ENCODE results near the gene NKAIN1. TPM values are rescaled to one million over a fixed set of nuclear protein-coding genes. Genes with fewer than 3 reads are reported as not detected.

Gene NKAIN1
- total and polyA plus RNA-seq, 2 experiments from 2014 or later, result 14.7 to 56.7 TPM

- peak; percentile 89 for DNase-seq (ENCODE audit: low spot score)
- Histone ChIP-seq H3K27me3 (ENCODE audit: insufficient read depth) (no peaks in the 10 kb centered on the region), H3K4me2 (no peak overlapping the region)
These were observed 25.2 kb downstream of the NKAIN1 start for GRCh38 chr1:31214316-31215064.

GRCh38 chr1:31208361-31208945 is 31.2 kb downstream of the NKAIN1 start:
- no peaks in the 10 kb centered on the region for H3K9me2 ChIP-seq (ENCODE audit: insufficient read depth)
- H3K9me3 Mint-ChIP-seq, result no peaks in the 10 kb centered on the region
- no peaks in the 10 kb centered on the region; the same call in 1 of the 2 replicates for H3K79me2 ChIP-seq (replicated peaks; ENCODE audit: insufficient read depth)
- no peak overlapping the region for H3K4me2 ChIP-seq
- no peak overlapping the region for H3K4me3 ChIP-seq
- no peaks in the 10 kb centered on the region for H3K27me3 ChIP-seq (ENCODE audit: insufficient read depth)
- no peaks in the 10 kb centered on the region for H3K36me3 ChIP-seq (ENCODE audit: insufficient read depth)
- H3K27ac ChIP-seq (ENCODE audit: low read depth), result no peak overlapping the region
- ATAC-seq, result no peak
- H3K36me3 Mint-ChIP-seq (ENCODE audit: low read depth), result no peaks in the 10 kb centered on the region; the same call in 2 of the 3 replicates
- H3K27me3 Mint-ChIP-seq (ENCODE audit: insufficient read depth, low read depth, poor library complexity), result no peaks in the 10 kb centered on the region
- no peaks in the 10 kb centered on the region; the same call in 1 of the 2 replicates for H3F3A ChIP-seq (replicated peaks; ENCODE audit: low read depth)
- H4K20me1 ChIP-seq (replicated peaks; ENCODE audit: insufficient read depth), result 0 out of 2 replicates have a peak, but pooled peaks cover 2% of the 10 kb centered on the region
- H3K27ac Mint-ChIP-seq, result no peak overlapping the region; the same call in 1 of the 2 replicates
- no peak for DNase-seq (ENCODE audit: low spot score)
- no peaks in the 10 kb centered on the region for H3K4me1 Mint-ChIP-seq
- H2AFZ ChIP-seq, result no peak overlapping the region
- no peak overlapping the region for H3K4me3 Mint-ChIP-seq
- no peaks in the 10 kb centered on the region for H3K4me1 ChIP-seq (ENCODE audit: insufficient read depth)
- TF ChIP-seq EZH2phosphoT487 (IDR thresholded peaks at IDR 0.05; ENCODE audit: unreplicated experiment) (no peak), ZNF114 (CRISPR knock-in tag; IDR thresholded peaks at IDR 0.05) (no peak), CTCF (conservative IDR thresholded peaks at IDR 0.05; ENCODE audit: low read depth in 2 of 2) (no peak), STAT1 (IDR thresholded peaks at IDR 0.05; ENCODE audit: unreplicated experiment) (no peak)
- TF ChIP-seq, protein P1, sequence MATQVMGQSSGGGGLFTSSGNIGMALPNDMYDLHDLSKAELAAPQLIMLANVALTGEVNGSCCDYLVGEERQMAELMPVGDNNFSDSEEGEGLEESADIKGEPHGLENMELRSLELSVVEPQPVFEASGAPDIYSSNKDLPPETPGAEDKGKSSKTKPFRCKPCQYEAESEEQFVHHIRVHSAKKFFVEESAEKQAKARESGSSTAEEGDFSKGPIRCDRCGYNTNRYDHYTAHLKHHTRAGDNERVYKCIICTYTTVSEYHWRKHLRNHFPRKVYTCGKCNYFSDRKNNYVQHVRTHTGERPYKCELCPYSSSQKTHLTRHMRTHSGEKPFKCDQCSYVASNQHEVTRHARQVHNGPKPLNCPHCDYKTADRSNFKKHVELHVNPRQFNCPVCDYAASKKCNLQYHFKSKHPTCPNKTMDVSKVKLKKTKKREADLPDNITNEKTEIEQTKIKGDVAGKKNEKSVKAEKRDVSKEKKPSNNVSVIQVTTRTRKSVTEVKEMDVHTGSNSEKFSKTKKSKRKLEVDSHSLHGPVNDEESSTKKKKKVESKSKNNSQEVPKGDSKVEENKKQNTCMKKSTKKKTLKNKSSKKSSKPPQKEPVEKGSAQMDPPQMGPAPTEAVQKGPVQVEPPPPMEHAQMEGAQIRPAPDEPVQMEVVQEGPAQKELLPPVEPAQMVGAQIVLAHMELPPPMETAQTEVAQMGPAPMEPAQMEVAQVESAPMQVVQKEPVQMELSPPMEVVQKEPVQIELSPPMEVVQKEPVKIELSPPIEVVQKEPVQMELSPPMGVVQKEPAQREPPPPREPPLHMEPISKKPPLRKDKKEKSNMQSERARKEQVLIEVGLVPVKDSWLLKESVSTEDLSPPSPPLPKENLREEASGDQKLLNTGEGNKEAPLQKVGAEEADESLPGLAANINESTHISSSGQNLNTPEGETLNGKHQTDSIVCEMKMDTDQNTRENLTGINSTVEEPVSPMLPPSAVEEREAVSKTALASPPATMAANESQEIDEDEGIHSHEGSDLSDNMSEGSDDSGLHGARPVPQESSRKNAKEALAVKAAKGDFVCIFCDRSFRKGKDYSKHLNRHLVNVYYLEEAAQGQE (IDR thresholded peaks at IDR 0.05; ENCODE audit: unreplicated experiment), result no peak

More at GRCh38 chr1:31214316-31215064, 25.2 kb downstream of the NKAIN1 start:
- Mint-ChIP-seq H3K9me3 (no peaks in the 10 kb centered on the region), H3K4me3 (no peak overlapping the region), H3K4me1 (peaks cover 17% of the 10 kb centered on the region), H3K27ac (no peak overlapping the region), H3K27me3 (ENCODE audit: insufficient read depth, low read depth, poor library complexity) (peaks cover 6% of the 10 kb centered on the region), H3K36me3 (ENCODE audit: low read depth) (no peaks in the 10 kb centered on the region; the same call in 2 of the 3 replicates)
- no peaks in the 10 kb centered on the region for H3K9me2 ChIP-seq (ENCODE audit: insufficient read depth)
- TF ChIP-seq CTCF (conservative IDR thresholded peaks at IDR 0.05; ENCODE audit: low read depth in 2 of 2), result peak; percentile 58 to 75
- no peak for TF ChIP-seq EZH2phosphoT487 (IDR thresholded peaks at IDR 0.05; ENCODE audit: unreplicated experiment)
- no peak for TF ChIP-seq ZNF331 (CRISPR knock-in tag; IDR thresholded peaks at IDR 0.05; ENCODE audit: low read depth)
- no peak for TF ChIP-seq STAT1 (IDR thresholded peaks at IDR 0.05; ENCODE audit: unreplicated experiment)
- TF ChIP-seq JUNB (IDR thresholded peaks at IDR 0.05; ENCODE audit: unreplicated experiment), result no peak
- H3K79me2 ChIP-seq (replicated peaks; ENCODE audit: insufficient read depth), result no peaks in the 10 kb centered on the region; the same call in 1 of the 2 replicates
- ATAC-seq, result peak; percentile 94
- H3K4me3 ChIP-seq, result no peak overlapping the region
- H4K20me1 ChIP-seq (replicated peaks; ENCODE audit: insufficient read depth), result 0 out of 2 replicates have a peak, but pooled peaks cover 4% of the 10 kb centered on the region
- peaks cover 10% of the 10 kb centered on the region; the same call in 1 of the 2 replicates for H3K4me1 ChIP-seq (ENCODE audit: insufficient read depth)
- 0 out of 2 replicates have a peak, but pooled peaks cover 8% of the 10 kb centered on the region for H3F3A ChIP-seq (replicated peaks; ENCODE audit: low read depth)
- no peak overlapping the region for H2AFZ ChIP-seq
- 0 out of 2 replicates have a peak overlapping the region, but pooled peaks have one; percentile 56 for H3K27ac ChIP-seq (ENCODE audit: low read depth)
- H3K36me3 ChIP-seq (ENCODE audit: insufficient read depth), result no peaks in the 10 kb centered on the region

Data from GM23338 (cell line).